Transverse colon (tissue), 4 donors: ENCODE results near the gene CYP19A1. TPM values are rescaled to one million over a fixed set of nuclear protein-coding genes. Genes with fewer than 3 reads are reported as not detected.

Experiments used
- DNase-seq: peaks from one replicate; pipeline ENCODE4 v3.0.0-alpha.2; 2019
- H3K27ac ChIP-seq, 4 donors: fragments of 200-600 bp; sonication (generic); 2 replicates each; pipeline ENCODE4 v1.5.1; 2016 to 2018; ENCODE audit warnings: inconsistent platforms in 4 of 4
- H3K27me3 ChIP-seq: fragments of 200-600 bp; sonication (generic); 2 replicates; pipeline ENCODE4 v1.5.1; 2017; ENCODE audit warnings: inconsistent platforms
- H3K36me3 ChIP-seq, 4 donors: fragments of 200-600 bp; sonication (generic); 2 replicates each; pipeline ENCODE4 v1.5.1; 2017 to 2019; ENCODE audit warnings: inconsistent platforms in 4 of 4
- H3K4me1 ChIP-seq, 4 donors: fragments of 200-600 bp; sonication (generic); 2 replicates each; pipeline ENCODE4 v1.5.1; 2017 to 2020; ENCODE audit warnings: inconsistent platforms in 4 of 4
- H3K4me3 ChIP-seq, 4 donors: fragments of 200-600 bp; sonication (generic); 1 replicate in 1 of 4; 2 replicates in 3 of 4; pipeline versions ENCODE4 v1.5.1 to v1.6.1; 2017 to 2019; ENCODE audit warnings: inconsistent platforms in 4 of 4
- H3K9me3 ChIP-seq, 2 donors: fragments of 200-600 bp; sonication (generic); 2 replicates each; pipeline ENCODE4 v1.5.1; 2017 to 2019; ENCODE audit warnings: inconsistent platforms in 2 of 2
- CTCF ChIP-seq, 5 experiments: fragments of 200-600 bp in 3 of 5; fragments of 450-650 bp in 2 of 5; sonication (generic) in 3 of 5; IDR thresholded peaks; 1 replicate in 2 of 5; 2 replicates in 3 of 5; pipeline ENCODE4 v1.5.1; 2016 to 2017; ENCODE audit warnings: antibody characterized with exemption in 5 of 5, inconsistent platforms in 3 of 5, mild to moderate bottlenecking in 2 of 5, moderate library complexity in 1 of 5
- EP300 ChIP-seq: sonication (generic); formaldehyde crosslinking; IDR thresholded peaks from one replicate; pipeline ENCODE4 v1.6.1; 2017; ENCODE audit warnings: antibody characterized with exemption, low read depth
- POLR2A ChIP-seq: fragments of 450-650 bp; IDR thresholded peaks from one replicate; pipeline ENCODE4 v1.6.1; 2016; ENCODE audit warnings: antibody characterized with exemption, mild to moderate bottlenecking, moderate library complexity
- POLR2AphosphoS5 ChIP-seq, 3 donors: sonication (generic); formaldehyde crosslinking; IDR thresholded peaks; one replicate each; pipeline ENCODE4 v1.6.1; 2016; ENCODE audit warnings: antibody characterized with exemption in 3 of 3
- WGBS, 2 donors: methylation state at CpG; one replicate each; pipeline ENCODE4 v1.1.5; 2018; ENCODE audit warnings: low coverage in 1 of 2; 5-methylcytosine and 5-hydroxymethylcytosine counted together
- in situ Hi-C, 4 donors: fragments of 200-750 bp; cut with MboI; loops; one replicate each; pipeline versions ENCODE4 v1.15.0 to v1.15.1; 2017; ENCODE audit warnings: low sequenced_read_pairs in 3 of 4, low pct_ligation_motif_present in 1 of 4, low pct_unique_long_range_greater_than_20kb in 1 of 4
- intact Hi-C: fragments of 100-400 bp; cut with DNase I; formaldehyde crosslinking; loops from one replicate; pipeline ENCODE4 v1.15.1; 2023; ENCODE audit warnings: low total_unique reads
- total RNA-seq, 4 donors: library from RNA; depleted of rRNA; stranded (reverse); fragments of >200 nt; gene quantifications; one replicate each; pipeline ENCODE4 v1.1.0, GENCODE V29; 2016

CYP19A1 gene
- total RNA-seq, 4 donors from 2014 or later = not detected

DNA sequence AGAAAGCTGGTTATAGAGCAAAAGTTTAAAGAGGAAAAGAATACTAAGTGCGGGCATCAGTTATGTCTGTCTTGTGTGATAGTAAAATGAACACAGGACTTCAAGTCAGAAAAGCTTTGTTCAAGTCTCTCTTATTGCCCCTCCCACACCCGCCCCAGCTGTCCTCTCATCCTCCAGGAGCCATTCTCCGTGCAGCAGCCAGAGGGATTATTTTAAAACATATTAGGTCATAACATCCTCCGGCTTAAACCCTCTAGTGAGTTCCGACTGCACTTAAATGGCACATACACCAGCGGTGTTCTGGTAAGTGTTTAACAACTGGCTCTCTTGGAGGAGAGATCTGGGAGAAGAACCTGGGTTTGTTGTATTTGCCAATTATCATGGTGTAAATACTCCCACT, 138.9 kb downstream of the CYP19A1 start:
- Histone ChIP-seq H3K4me3 (no peak overlapping the region), H3K4me1 (no peaks in the 10 kb centered on the region), H3K27ac (no peak overlapping the region), H3K9me3 (no peaks in the 10 kb centered on the region), H3K36me3 (no peaks in the 10 kb centered on the region), H3K27me3 (peaks cover 3% of the 10 kb centered on the region)
- no peak for DNase-seq
- TF ChIP-seq EP300 (no peak), CTCF (IDR thresholded peaks at IDR 0.05) (no peak), POLR2A (no peak), POLR2AphosphoS5 (IDR thresholded peaks at IDR 0.05) (no peak)
- 54 to 90% methylated on average over 6 of the region's 6 CpGs for WGBS, 2 donors
- intact Hi-C loops (no loop called here), in situ Hi-C loops (no loop called here)

GRCh38 chr15:51198701-51199232, 139.6 kb downstream of the CYP19A1 start:
- Histone ChIP-seq H3K4me3 (no peak overlapping the region), H3K9me3 (no peaks in the 10 kb centered on the region), H3K27ac (no peak overlapping the region), H3K27me3 (peaks cover 10% of the 10 kb centered on the region), H3K4me1 (no peaks in the 10 kb centered on the region), H3K36me3 (no peaks in the 10 kb centered on the region)
- 71 to 79% methylated on average over 3 to 6 of the region's 6 CpGs for WGBS, 2 donors
- intact Hi-C loops = no loop called here
- in situ Hi-C loops = no loop called here
- DNase-seq = no peak
- TF ChIP-seq POLR2A (no peak), EP300 (no peak), CTCF (IDR thresholded peaks at IDR 0.05) (no peak), POLR2AphosphoS5 (IDR thresholded peaks at IDR 0.05) (no peak)

- intact Hi-C loops = no loop called here
- in situ Hi-C loops = no loop called here
- Histone ChIP-seq H3K4me3 (no peak overlapping the region), H3K4me1 (no peaks in the 10 kb centered on the region), H3K36me3 (no peaks in the 10 kb centered on the region), H3K9me3 (no peaks in the 10 kb centered on the region), H3K27ac (no peak overlapping the region), H3K27me3 (peaks cover 14% of the 10 kb centered on the region)
- WGBS, 2 donors = 43 to 73% methylated on average over 3 of the region's 3 CpGs
- DNase-seq = no peak
- TF ChIP-seq EP300 (no peak), POLR2AphosphoS5 (IDR thresholded peaks at IDR 0.05) (no peak), CTCF (IDR thresholded peaks at IDR 0.05) (no peak), POLR2A (no peak)
Observed at GRCh38 chr15:51195459-51195858, 142.9 kb downstream of the CYP19A1 start.

DNA sequence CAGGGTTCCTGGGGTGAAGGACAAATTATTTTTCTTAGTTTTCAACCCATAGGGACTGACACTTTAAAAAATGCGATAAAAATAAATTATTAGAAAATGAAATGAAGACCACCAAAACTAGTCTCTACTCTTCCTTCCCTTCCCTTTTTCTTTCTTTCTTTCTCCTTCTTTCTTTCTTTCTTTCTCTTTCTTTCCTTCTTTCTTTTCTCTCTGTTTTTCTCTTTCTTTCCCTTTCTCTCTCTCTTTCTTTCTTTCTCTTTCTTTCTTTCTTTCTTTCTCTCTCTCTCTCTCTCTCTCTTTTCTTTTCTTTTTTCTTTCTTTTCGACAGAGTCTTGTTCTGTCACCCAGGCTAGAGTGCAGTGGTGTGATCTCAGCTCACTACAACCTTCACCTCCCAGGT, 144.4 kb downstream of the CYP19A1 start:
- 71 to 100% methylated on average over 2 of the region's 2 CpGs for WGBS, 2 donors
- intact Hi-C loops (no loop called here), in situ Hi-C loops (no loop called here)

More for the DNA sequence above, 144.4 kb downstream of the CYP19A1 start:
- H3K27ac ChIP-seq = no peak overlapping the region
- TF ChIP-seq POLR2AphosphoS5 (IDR thresholded peaks at IDR 0.05) = no peak
- no peak for TF ChIP-seq CTCF (IDR thresholded peaks at IDR 0.05)
- no peak for TF ChIP-seq EP300
- TF ChIP-seq POLR2A = no peak
- H3K4me3 ChIP-seq = no peak overlapping the region
- H3K4me1 ChIP-seq = no peaks in the 10 kb centered on the region
- H3K9me3 ChIP-seq = no peaks in the 10 kb centered on the region
- DNase-seq = no peak
- no peaks in the 10 kb centered on the region for H3K36me3 ChIP-seq
- peaks cover 14% of the 10 kb centered on the region for H3K27me3 ChIP-seq
